ENCODE data around the gene KRTAP13-1. TPM values are rescaled to one million over a fixed set of nuclear protein-coding genes. Genes with fewer than 3 reads are reported as not detected.

KRTAP13-1 gene
- total RNA-seq, 2 donors from 2014 or later = not detected

DNA sequence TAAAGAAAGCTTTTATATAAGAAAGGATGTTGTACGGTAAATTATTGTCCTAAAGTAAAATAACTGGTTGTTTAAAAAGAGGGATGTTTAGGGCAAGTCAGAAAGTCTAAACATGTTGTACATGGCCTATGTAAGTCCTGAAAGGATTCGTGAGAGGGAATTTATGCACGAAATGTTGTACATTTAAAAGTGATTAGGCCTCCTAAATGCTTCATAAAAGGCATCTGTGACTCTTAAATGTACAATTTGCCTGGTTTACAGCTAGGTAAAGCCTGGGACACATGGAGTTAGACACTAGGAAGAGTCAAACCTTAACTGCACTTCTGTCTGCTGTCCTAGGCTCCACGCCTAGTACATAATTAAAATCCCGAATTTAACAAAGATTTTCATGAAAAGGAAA, 20.2 kb downstream of the KRTAP13-1 start:
- no peaks in the 10 kb centered on the region for H3K9me3 ChIP-seq
- no peak overlapping the region for H3K4me3 ChIP-seq
- H3K36me3 ChIP-seq = no peaks in the 10 kb centered on the region
- H3K27me3 ChIP-seq (replicated peaks; ENCODE audit: insufficient read depth) = no peaks in the 10 kb centered on the region
- no peak overlapping the region for H3K27ac ChIP-seq
- DNase-seq (ENCODE audit: low spot score) = no peak
- no peak for ATAC-seq (ENCODE audit: insufficient number of reproducible peaks, low FRiP score, low read depth)
- H3K4me1 ChIP-seq (ENCODE audit: control insufficient read depth in 1 of 2, low read depth in 2 of 2) = no peaks in the 10 kb centered on the region
- TF ChIP-seq, protein P1, sequence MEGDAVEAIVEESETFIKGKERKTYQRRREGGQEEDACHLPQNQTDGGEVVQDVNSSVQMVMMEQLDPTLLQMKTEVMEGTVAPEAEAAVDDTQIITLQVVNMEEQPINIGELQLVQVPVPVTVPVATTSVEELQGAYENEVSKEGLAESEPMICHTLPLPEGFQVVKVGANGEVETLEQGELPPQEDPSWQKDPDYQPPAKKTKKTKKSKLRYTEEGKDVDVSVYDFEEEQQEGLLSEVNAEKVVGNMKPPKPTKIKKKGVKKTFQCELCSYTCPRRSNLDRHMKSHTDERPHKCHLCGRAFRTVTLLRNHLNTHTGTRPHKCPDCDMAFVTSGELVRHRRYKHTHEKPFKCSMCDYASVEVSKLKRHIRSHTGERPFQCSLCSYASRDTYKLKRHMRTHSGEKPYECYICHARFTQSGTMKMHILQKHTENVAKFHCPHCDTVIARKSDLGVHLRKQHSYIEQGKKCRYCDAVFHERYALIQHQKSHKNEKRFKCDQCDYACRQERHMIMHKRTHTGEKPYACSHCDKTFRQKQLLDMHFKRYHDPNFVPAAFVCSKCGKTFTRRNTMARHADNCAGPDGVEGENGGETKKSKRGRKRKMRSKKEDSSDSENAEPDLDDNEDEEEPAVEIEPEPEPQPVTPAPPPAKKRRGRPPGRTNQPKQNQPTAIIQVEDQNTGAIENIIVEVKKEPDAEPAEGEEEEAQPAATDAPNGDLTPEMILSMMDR (IDR thresholded peaks at IDR 0.05) = no peak

DNA sequence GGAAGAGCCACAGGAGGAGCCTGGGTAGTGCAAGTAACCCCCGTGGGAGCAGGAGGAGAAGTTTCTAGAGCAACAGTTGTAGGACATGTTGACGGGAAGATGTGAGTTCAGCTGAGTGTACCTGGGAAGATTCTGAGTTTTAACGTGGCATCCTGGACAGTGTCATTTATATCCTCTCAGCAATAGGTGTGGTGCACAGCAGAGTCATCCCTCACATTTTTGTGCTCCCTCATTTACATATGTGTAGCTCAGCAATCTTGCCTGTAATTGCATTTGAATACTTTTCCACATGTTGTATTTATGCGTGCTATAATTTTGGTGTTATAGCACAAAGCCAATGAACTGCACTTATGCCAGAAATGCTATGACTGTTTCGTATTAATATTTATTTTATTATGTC, 30.0 kb downstream of the KRTAP13-1 start, which contains the start of gene KRTAP13-3:
KRTAP13-3 (minus strand) TSS at position 101 of the 400 bp plus-strand sequence; CDS start at position 87, 14 bp downstream.
- H3K27ac ChIP-seq = no peak within 1 kb of the TSS
- TF ChIP-seq, protein P1 (IDR thresholded peaks at IDR 0.05) = no peak
- DNase-seq (ENCODE audit: low spot score) = no peak
- no peak for ATAC-seq (ENCODE audit: insufficient number of reproducible peaks, low FRiP score, low read depth)
- no peaks in the 10 kb centered on the region for H3K36me3 ChIP-seq
- H3K4me3 ChIP-seq = no peak within 1 kb of the TSS
- no peaks in the 10 kb centered on the region for H3K4me1 ChIP-seq (ENCODE audit: control insufficient read depth in 1 of 2, low read depth in 2 of 2)
- no peaks in the 10 kb centered on the region for H3K9me3 ChIP-seq
- no peaks in the 10 kb centered on the region for H3K27me3 ChIP-seq (replicated peaks; ENCODE audit: insufficient read depth)

DNA sequence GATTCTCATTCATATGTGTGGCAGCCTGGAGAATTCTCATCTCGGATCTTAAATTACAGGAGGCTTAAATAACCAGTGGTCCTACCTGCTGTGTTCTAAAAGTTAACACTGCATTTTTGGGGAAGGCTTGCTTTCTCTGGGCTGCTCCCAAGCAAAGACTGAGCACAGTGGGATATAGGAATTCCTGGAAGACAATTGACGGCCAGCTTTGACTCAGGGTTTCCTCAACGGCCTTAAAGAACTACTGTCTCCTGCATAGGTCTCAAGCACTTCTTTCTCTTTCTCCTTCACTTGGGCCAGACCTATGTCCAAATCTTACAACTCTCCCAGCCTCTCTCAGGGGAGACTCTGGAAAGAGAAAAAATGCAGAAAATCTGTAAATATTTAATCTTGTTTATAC, 30.9 kb downstream of the KRTAP13-1 start:
- Histone ChIP-seq H3K4me3 (no peak overlapping the region), H3K27ac (no peak overlapping the region), H3K4me1 (ENCODE audit: control insufficient read depth in 1 of 2, low read depth in 2 of 2) (no peaks in the 10 kb centered on the region), H3K36me3 (no peaks in the 10 kb centered on the region), H3K9me3 (no peaks in the 10 kb centered on the region), H3K27me3 (replicated peaks; ENCODE audit: insufficient read depth) (no peaks in the 10 kb centered on the region)
- ATAC-seq (ENCODE audit: insufficient number of reproducible peaks, low FRiP score, low read depth) (no peak), DNase-seq (ENCODE audit: low spot score) (no peak)
- TF ChIP-seq, protein P1 (IDR thresholded peaks at IDR 0.05) = no peak

DNA sequence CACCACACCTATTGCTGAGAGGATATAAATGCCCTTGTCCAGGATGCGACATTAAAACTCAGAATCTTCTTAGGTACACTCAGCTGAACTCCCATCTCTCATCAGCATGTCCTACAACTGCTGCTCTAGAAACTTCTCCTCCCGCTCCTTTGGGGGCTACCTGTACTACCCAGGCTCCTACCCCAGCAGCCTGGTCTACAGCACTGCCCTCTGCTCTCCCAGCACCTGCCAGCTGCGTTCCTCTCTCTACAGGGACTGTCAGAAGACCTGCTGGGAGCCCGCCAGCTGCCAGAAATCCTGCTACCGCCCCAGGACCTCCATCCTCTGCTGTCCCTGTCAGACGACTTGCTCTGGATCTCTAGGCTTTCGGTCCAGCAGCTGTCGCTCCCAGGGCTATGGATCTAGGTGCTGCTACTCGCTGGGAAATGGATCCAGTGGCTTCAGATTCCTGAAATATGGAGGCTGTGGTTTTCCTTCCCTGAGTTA, 34.4 kb downstream of the KRTAP13-1 start, which contains the start of gene KRTAP13-4:
KRTAP13-4 (plus strand) TSS at position 51 of the 486 bp plus-strand sequence; CDS start at position 107, 56 bp downstream.
- Histone ChIP-seq H3K36me3 (no peaks in the 10 kb centered on the region), H3K27ac (no peak within 1 kb of the TSS), H3K4me1 (ENCODE audit: control insufficient read depth in 1 of 2, low read depth in 2 of 2) (no peaks in the 10 kb centered on the region), H3K9me3 (no peaks in the 10 kb centered on the region), H3K27me3 (replicated peaks; ENCODE audit: insufficient read depth) (no peaks in the 10 kb centered on the region), H3K4me3 (no peak within 1 kb of the TSS)
- ATAC-seq (ENCODE audit: insufficient number of reproducible peaks, low FRiP score, low read depth) = no peak
- TF ChIP-seq, protein P1 (IDR thresholded peaks at IDR 0.05) = no peak
- no peak for DNase-seq (ENCODE audit: low spot score)

DNA sequence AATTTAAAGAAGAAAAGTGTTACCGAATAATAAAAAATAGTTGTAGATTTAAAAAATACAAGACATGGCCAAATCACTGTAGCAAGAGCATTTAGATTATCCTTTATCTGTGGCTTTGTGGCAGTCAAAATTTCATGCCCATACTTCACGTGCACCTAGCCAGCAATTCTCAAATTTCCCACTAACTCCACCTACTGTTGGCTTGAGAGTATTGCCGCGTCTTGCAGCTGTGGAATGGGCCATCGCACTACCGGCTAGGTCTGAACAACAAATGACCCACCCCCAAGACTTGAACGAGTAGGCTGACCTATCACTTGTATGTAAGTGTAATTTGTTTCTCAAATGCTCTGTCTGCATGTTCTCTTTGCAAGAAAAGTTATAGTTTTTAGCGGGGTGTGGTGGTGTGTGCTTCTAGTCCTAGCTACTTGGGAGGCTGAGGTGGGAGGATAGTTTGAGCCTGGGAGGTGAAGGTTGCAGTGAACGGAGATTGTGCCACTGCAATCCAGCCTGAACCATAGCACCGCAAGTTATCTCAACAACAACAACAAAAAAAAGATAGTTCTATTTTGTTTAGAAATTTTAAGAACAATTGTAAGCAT, 38.3 kb downstream of the KRTAP13-1 start:
- Histone ChIP-seq H3K9me3 (no peaks in the 10 kb centered on the region), H3K4me3 (no peak overlapping the region), H3K27me3 (replicated peaks; ENCODE audit: insufficient read depth) (no peaks in the 10 kb centered on the region), H3K36me3 (no peaks in the 10 kb centered on the region), H3K4me1 (ENCODE audit: control insufficient read depth in 1 of 2, low read depth in 2 of 2) (no peaks in the 10 kb centered on the region), H3K27ac (no peak overlapping the region)
- TF ChIP-seq, protein P1 (IDR thresholded peaks at IDR 0.05) = peak; percentile 28
- DNase-seq (ENCODE audit: low spot score) (no peak), ATAC-seq (ENCODE audit: insufficient number of reproducible peaks, low FRiP score, low read depth) (no peak)

Data from thoracic aorta (tissue), 2 donors.